ENCODE measurements around the gene AVEN. TPM values are rescaled to one million over a fixed set of nuclear protein-coding genes. Genes with fewer than 3 reads are reported as not detected.
"Not testable (repeated sequence)": the region's sequence is repeated elsewhere in the genome, so short reads cannot be mapped to it uniquely, and the experiment has no call there.

Gene AVEN, protein sequence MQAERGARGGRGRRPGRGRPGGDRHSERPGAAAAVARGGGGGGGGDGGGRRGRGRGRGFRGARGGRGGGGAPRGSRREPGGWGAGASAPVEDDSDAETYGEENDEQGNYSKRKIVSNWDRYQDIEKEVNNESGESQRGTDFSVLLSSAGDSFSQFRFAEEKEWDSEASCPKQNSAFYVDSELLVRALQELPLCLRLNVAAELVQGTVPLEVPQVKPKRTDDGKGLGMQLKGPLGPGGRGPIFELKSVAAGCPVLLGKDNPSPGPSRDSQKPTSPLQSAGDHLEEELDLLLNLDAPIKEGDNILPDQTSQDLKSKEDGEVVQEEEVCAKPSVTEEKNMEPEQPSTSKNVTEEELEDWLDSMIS
- total RNA-seq = 20.7 and 26.0 TPM in 2 replicates

DNA sequence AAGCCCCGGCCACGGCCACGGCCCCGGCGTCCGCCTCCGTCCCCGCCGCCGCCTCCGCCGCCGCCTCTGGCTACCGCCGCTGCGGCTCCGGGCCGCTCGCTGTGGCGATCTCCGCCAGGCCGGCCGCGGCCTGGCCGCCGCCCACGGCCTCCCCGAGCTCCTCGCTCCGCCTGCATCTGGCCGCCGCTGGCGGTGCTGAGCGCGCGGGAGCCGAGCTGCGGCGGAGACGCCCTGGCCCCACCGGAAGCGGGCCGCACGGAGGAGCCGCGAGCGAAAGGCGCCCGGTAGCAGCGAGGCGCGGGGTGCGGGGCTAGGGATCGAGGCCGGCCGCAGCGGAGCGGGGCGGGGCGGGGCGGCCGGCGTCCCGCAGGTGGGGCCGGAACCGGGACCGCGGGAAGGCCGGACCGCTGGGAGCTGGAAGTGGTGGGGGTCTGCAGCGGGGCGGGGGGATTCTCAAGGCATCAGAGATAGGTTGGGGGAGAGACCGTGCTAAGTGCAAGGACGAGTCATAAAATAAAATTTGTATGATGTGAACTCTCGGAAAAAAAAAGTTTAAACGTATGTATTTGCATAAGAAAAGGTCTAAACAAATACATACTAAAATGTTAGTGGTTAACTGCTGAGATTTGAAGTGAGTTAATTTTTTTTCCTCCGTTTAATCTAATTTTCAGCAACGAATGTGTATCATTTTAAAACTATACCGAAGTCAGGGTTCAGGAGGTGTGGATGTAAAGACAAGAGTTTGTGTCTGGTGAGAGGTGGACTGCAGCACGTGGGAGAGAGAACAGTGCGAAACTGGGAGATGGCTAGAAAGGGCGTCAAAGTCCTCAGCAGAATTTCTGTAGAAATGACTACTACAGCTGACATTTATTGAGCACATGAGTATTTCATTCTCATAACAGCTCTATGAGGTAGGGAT, at the start of gene AVEN:
AVEN (minus strand) TSS at position 334 of the 919 bp plus-strand sequence; CDS start at position 176, 158 bp downstream.
- DNase-seq (ENCODE audit: extremely low read depth, low read depth, low spot score) = no peak

DNA sequence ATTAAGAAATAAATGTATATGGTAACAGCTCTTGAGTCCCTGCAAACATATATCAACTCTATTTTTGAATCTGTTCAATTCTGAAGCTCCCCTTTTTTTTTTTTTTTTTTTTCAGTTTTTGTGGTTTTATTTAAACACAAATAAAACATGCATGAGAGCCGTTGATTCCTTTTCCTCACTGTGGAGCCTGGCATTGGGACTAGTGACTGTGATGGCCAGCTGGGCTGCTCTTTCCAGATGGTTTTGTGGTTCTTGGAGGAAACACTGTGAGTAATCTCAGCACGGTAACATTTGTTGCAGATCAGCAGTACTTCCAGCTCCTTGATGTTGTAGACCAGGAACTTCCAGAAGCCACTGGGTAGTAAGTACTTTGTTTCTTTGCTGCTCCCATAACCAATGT, 46.7 kb upstream of the AVEN start:
- no peak for DNase-seq (ENCODE audit: extremely low read depth, low read depth, low spot score)

DNA sequence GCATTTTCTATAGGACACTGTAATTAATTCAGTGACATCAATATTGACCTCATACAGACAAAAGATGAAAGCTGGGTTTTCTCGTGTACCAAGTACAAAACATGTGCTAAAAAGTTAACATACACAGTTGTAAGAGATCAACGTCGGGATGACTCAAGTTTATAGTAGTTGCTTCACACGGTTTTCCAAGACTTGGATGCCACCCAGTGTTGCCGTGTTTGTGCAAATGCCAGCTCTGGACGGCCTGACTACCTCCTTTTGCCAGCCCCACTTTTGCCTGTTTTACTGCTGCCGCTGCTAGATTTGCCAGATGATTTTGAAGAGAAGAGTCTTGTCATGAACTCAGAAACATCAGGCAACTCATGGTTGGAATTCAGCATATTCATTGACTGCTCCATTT, 45.1 kb upstream of the AVEN start:
- DNase-seq (ENCODE audit: extremely low read depth, low read depth, low spot score) = no peak

DNA sequence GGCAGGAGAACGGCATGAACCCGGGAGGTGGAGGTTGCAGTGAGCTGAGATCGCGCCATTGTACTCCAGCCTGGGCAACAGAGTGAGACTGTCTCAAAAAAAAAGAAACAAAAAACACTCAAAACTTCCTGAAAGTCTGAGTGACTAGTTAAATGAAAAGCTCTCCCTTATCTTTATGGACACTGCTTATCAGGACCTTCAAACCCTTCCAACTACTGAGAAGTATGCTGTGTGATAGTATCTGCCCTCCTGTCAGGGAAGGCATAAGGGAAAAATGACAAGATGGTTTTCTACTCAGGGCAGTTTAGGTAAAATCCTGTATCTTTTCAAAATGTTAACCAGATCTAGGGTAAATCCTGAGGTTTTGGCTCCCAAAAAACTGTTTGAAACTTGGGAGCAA, 40.9 kb upstream of the AVEN start:
- DNase-seq (ENCODE audit: extremely low read depth, low read depth, low spot score) = no peak

DNA sequence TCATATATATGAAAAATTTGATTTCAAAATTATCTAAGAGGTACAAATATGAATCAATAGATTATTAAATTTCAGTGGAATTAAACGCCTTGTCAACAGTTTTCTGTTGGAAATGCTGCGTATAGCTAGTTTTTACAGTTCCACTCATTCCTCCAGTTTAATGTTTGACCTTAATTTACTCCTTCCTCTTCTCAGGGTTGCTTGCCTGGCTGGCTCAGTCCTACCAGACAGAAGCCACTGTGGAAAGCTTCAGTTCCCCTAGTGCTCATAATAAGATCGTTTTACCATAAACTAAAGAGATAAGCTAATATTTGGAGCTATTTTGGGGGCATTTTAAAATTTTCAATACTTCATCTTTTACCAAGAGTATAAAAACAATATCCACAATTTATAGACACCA, 39.9 kb upstream of the AVEN start:
- DNase-seq (ENCODE audit: extremely low read depth, low read depth, low spot score) = no peak

DNA sequence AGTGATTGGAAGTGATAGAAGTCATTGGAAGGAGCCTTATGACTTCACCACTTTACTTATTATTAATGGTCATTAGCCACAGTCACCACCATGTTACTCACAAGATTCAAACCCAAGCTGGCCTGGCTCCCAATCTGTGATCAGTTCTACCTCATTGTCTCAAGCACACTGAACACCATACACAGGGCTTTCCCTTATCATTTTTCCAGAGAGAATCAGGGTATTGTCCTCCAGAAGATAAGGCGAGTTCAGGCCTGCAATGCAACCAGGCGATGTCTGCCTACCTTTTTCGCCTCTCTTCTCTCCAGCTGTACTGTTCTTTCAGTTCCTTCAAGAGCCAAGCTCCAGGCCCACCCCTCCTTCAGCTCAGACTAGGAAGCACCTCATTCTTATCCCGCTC, 37.8 kb upstream of the AVEN start:
- no peak for DNase-seq (ENCODE audit: extremely low read depth, low read depth, low spot score)

DNA sequence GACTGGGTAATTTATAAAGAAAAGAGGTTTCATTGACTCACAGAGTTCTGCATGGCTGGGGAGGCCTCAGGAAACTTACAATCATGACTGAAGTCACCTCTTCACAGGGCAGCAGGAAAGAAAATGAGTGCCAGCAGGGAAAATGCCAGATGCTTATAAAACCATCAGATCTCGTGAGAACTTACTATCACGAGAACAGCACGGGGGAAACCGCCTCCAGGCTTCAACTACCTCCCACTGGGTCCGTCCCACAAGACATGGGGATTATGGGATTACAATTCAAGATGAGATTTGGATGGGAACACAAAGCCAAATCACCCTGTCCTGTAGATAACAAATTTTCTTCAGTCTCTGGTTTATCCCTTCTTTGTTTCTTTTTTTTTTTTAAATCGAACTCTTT, 31.0 kb upstream of the AVEN start:
- DNase-seq (ENCODE audit: extremely low read depth, low read depth, low spot score) = no peak

DNA sequence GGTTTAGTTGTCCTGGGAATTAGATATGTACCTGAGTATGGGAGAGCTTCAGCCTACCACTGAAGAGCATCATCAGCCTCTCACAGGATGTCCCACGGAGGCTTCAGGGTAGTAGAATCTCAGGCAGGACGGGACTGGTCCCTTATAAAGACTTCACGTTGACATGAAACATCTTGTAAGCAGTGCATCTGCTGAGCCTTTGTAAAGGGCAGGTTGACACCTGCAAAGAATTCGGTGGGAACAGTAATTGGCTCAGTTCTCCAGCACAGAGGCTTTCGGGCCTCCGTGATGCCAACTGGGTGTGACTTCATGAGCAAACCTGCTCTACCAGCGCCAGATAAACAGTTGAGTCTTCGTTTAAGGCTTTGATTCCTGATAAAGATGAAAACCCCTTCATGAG, 26.9 kb upstream of the AVEN start:
- no peak for DNase-seq (ENCODE audit: extremely low read depth, low read depth, low spot score)

DNA sequence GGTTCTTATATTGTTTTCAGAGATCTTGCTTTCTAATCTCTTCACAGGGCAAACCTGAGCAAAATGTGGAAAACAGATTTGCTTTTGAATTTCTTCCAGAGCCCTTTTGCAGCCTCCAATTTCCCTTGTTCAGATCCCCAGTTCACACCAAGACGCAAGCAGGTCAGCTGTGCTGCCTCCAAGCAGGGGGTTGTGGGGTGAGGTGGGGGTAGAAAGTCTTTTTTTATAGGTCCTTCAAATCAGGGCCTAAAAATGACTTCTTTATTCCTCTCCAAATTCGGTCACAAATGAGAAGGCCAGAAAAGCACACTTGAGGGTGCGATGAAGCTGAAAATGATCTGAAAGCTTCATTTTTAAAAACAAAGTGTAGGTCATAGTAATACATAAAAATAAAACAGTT, 26.3 kb upstream of the AVEN start:
- DNase-seq (ENCODE audit: extremely low read depth, low read depth, low spot score) = no peak

DNA sequence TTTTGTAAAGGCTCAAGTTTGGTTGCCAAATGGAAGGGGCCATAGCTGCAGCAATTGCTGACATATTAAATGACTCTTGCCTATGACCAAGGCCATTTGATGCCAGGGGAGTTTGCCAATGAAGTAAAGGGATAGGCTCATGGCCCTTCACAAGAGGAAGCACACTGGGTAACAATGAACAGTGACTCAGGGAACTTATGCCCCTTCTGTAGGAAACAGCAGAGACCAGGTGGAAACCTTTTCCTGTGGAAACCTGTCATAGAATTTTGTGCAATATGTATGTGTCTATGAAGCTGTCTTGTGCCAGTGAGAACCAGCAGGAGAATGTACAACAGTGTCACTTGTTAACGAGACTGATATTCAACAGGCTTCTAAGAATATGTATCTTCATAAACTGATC, 25.4 kb upstream of the AVEN start:
- no peak for DNase-seq (ENCODE audit: extremely low read depth, low read depth, low spot score)

DNA sequence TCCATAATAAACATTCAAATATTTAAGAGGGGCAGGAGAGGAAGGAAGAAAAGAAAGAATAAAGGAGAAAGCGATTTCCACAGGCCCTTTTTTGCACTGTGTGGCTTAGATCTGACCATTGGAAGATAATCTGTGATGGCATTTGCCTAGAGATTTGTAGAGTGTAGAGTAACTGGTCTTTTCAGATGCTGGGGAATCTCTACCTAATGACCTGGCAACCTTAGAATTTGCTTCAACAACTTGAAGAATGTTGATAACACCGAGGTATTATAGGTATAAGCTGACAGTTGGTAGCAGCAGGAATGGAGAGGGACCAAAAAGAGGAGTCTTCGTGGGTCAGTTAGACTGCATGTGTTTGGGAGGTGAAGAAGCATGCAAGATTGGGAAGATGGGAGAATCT, 20.9 kb upstream of the AVEN start:
- no peak for DNase-seq (ENCODE audit: extremely low read depth, low read depth, low spot score)

DNA sequence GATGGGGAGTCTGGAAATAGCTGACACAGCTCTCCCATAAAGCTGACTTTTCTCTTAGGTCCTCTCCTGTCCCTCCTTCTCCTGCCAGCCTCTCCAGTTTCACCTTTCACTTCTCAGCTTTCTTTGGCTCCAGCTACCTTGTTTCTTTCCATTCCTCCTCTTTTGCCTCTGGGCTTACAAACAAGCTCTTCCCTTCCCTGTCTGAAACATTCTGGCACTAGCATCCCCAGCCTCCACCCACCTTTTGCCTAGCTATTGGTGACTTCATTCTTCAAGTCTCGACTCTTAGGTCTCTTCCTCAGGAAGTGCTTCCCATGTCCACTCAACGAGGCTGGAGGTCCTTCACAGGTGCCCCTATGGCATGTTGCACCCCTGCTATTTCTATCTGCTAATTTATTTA, 20.5 kb upstream of the AVEN start:
- DNase-seq (ENCODE audit: extremely low read depth, low read depth, low spot score) = no peak

DNA sequence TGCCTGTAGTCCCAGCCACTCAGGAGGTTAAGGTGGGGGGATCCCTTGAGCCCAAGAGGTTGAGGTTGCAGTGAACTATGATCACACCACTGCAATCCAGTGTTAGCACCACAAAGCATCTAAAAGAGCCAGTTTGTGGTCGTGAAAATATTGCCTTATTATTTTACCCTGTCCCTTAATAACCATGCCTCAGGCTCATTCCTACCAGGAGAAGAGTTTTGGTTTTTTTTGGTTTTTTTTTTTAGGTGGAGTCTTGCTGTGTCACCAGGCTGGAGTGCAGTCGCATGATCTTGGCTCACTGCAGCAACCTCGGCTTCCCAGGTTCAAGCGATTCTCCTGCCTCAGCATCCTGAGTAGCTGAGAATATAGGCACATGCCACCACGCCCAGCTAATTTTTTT, 17.9 kb upstream of the AVEN start:
- no peak for DNase-seq (ENCODE audit: extremely low read depth, low read depth, low spot score)

DNA sequence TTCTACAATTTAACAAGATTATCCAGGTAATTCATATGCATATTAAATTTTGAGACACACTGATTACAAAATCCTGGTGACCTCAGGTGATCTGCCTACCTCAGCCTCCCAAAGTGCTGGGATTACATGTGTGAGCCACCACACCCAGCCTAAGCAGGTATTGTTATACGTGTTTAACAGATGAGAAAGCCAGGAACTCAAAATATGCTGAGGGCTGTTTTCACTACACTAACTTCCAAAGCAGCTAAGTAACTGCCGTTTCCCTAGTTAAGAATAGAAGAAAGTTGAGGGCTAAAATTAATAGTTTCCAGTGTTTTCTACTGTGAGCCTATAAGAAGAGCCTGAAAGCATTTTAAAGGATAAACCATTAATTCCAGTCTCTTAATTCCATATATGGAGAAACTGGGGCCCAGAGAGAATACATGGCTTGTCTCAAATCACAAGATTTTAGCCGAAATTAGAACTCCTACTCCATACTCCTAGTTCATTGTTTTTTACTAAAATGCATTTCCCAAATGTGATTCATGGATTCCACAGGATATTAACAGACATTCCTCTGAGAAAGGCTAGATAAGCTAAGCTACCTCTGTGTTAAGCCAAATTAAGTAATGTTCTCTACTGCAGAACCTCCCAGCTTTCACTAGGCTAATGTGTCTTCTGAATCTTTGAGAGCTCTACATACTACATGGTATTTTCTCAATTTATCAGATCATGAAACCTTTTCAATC, 17.0 kb upstream of the AVEN start:
- DNase-seq (ENCODE audit: extremely low read depth, low read depth, low spot score) = peak; percentile 73

DNA sequence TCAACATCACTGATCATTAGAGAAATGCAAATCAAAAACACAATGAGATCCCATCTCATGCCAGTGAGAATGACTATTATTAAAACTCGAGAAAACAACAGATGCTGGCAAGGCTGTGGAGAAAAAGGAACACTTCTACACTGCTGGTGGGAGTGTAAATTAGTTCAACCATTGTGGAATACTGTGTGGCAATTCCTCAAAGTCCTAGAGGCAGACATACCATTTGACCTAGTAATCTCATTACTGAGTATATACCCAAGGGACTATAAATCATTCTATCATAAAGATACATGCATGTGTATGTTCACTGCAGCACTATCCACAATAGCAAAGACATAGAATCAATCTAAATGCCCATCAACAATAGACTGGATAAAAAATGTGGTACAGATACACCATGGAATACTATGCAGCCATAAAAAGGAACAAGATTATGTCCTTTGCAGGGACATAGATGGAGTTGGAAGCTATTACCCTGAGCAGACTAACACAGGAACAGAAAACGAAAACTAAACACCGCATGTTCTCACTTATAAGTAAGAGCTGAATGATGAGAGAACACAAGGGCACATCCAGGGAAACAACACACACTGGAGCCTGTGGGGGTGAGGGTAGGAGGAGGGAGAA, 15.2 kb upstream of the AVEN start:
- DNase-seq (ENCODE audit: extremely low read depth, low read depth, low spot score) = no peak

DNA sequence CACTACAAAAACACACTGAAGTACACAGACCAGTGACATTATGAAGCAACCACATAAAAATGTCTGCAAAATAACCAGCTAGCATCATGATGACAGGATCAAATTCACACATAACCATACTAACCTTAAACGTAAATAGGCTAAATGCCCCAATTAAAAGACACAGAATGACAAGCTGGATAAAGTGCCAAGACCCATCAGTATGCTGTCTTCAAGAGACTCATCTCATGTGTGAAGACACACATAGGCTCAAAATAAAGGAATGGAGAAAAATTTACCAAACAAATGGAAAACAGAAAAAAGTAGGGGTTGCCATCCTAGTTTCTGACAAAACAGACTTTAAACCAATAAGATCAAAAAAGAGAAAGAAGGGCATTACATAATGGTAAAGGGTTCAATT, 11.4 kb upstream of the AVEN start:
- not testable (repeated sequence) for DNase-seq (ENCODE audit: extremely low read depth, low read depth, low spot score)

DNA sequence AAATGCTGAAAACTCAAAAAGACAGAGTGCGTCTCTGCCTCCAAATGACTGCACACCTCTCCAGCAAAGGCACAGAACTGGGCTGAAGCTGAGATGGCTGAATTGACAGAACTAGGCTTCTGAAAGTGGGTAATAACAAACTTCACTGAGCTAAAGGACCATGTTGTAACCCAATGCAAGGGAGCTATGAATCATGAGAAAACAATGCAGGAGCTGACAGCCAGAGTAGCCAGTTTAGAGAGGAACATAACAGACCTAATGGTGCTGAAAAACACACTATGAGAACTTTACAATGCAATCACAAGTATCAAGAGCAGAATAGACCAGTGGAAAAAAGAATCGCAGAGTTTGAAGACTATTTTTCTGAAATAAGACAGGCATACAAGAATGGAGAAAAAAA, 10.1 kb upstream of the AVEN start:
- no peak for DNase-seq (ENCODE audit: extremely low read depth, low read depth, low spot score)

DNA sequence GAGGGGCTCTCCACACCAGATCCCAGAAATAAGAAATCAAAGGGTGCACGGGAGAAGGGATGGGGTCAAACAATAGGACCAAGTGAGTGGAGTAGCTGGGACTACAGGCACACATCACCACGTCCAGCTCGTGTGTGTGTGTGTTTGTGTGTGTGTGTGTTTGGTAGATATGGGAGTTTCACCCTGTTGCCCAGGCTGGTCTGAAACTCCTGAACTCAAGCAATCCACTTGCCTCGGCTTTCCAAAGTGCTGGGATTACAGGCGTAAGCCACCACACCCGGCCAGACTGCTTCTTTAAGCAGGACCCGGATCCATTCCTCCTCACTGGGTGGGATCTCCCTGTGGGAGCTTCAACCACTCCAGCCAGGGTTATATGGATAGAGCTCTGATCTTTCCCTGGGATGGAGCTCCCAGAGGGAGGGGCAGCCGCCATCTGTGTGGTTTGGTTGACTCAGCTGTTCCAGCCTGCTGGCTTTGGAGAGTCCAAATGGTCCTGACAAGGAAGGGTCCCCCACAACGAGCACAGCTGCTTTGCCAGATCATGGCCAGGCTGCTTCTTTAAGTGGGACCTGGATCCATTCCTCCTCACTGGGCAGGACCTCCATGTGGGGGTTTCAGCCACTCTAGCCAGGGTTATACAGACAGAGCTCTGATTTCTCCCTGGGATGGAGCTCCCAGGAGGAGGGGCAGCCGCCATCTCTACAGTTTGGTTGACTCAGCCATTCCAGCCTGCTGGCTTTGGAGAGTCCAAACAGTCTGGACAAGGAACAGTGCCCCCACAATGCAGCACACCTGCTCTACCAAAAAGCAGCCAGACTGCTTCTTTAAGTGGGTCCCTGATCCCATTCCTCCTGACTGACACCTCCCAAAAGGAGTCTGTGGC, 9.1 kb upstream of the AVEN start:
- DNase-seq (ENCODE audit: extremely low read depth, low read depth, low spot score) = no peak

DNA sequence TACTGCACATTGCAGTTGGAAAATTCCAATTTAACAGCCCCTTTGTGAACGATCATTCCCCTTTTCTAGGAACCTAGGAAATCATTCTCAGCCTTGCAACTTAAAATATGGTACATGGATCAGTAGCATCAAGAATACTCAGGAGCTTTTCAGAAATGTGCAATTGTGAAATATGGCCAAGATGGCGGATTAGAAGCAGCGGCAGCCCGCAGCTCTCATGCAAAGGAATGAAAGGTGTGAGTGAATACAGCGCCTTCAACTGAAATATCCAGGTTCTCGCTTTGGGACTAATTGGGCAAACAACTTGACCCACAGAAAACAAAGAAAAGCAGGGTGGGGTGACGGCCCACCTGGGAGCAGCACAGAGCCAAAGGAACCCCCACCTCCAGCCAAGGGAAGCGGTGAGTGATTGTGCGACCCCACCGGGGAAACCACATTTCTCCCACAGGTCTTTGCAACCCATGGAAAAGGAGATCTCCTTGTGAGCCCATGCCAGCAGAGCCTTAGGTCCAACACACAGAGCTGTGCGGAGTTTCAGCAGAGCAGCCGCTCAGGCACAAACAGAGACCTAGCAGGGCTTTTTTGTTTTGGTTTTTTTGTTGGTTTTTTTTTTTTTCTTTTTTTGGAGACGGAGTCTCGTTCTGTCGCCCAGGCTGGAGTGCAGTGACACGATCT, 7.6 kb upstream of the AVEN start:
- DNase-seq (ENCODE audit: extremely low read depth, low read depth, low spot score) = no peak
